NCI-H446 (cell line): ENCODE results near the gene DOK6.

Experiments used
- DNase-seq, 2 experiments: peaks; one replicate each; lab custom pipeline; 2025; lab: John Stamatoyannopoulos, UW

The DOK6 gene

DNA sequence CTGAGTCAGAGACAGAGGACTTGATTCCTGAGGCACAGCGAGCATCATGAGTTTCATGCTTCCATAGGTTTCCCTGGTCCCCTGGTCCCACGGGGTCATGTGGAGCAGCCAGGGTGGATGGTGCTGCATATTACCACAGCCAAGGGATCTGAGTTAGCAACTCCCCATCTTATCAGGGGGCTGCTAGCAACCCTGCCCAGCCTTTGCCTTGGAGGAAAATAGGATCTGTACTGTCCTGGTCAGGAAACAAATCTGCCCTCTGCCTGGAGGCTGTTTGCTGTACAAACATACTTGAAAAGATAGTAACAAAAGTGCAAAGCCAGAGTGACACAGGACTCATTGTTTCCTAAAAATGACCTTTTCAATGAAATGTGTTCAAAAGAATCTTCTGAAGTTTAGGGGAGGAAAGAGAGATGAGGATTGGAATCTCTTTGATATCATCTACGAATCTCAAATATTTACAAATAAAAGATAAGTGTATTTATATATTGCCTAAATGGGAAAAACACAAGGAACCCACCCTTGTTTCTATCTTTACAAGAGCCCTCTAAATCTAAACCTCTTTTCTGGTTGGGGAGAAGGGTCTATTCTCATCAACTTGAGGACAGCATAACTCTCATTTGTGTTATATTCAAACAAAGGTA, 352.2 kb downstream of the DOK6 start:
- DNase-seq: no peak

- no peak for DNase-seq
These were observed 353.4 kb downstream of the DOK6 start for GRCh38 chr18:69754108-69754507.

DNA sequence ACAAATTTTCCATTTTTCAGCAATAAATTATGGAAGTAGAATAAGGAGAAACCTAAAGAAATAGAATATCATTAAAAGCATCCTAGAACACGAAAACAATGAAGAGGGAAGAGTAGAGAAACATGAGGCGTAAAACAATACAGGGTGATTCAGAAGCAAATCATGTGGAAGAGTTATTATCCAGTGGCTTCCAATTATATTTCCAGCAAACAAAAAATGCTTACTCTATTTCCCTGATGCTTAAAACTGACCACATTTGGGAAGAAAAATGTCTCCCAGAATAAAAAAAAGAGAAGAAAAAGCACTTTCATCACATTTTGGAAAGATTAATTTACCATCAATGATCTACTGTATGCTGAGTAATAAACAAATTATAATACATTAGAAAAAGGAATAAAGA, 354.4 kb downstream of the DOK6 start:
- no peak for DNase-seq

GRCh38 chr18:69755856-69756496, 355.3 kb downstream of the DOK6 start:
- DNase-seq: no peak

DNA sequence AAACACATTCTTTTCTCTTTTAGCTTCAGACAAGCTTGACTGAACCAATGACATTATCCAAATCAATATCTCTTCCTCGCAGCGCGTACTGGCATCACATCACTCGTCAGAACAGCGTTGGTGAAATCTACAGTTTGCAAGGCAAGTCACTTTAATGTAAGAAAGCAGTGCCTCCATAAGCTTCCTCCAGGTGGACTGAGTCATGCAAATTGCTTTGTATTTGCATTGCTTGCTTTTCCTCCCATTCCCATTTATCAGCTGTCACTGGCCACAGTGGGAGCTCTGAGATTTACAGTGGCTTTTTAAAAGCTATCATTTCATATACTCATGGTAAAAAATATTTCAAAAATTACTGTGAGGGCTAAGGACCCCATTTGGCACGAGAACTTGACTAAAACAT, 357.0 kb downstream of the DOK6 start:
- DNase-seq: no peak

GRCh38 chr18:69758458-69758857, 357.8 kb downstream of the DOK6 start:
- no peak for DNase-seq

DNA sequence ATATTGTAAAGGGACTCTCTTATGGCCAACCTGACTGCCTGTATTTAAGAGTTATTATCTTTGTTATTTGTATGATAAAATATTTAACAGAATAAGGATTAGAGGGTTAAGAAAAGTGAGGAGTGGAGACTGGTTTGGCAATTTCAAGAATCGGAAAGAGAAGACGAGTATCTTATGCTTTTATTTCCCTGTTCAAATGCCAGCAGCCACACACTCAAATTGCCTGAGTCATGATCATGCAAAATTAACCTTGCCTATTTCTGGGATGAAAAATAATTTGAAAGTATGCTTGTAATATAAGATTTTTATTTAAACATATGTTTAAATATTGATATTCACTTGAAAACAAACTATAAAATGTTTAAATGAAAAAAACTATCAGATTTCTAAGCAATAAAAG, 358.4 kb downstream of the DOK6 start:
- no peak for DNase-seq

GRCh38 chr18:69763002-69763401, 362.3 kb downstream of the DOK6 start:
- DNase-seq: no peak

GRCh38 chr18:69763821-69764220, 363.1 kb downstream of the DOK6 start:
- DNase-seq: no peak

- DNase-seq: no peak
These were observed 369.6 kb downstream of the DOK6 start for GRCh38 chr18:69770238-69770637.

- DNase-seq: no peak
These were observed 374.1 kb downstream of the DOK6 start for GRCh38 chr18:69774831-69775230.

DNA sequence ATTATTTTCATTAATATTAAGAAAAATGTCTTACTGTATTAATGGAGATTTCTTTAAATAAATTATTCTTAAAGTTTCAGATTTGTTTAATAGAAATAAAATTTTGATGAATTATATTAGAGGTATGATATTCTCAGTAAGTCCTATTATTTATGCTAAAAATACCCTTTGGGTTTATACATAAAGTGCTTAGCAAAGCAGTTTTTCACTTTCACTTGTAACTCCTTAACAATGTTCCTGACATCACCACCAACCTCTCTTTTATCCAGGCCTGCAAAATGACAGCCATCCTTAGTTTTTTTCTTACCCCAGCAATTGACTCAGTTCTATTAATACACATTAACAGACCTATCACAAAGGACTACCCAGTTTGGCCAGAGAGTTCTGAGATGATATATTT, 376.6 kb downstream of the DOK6 start:
- DNase-seq: no peak

DNA sequence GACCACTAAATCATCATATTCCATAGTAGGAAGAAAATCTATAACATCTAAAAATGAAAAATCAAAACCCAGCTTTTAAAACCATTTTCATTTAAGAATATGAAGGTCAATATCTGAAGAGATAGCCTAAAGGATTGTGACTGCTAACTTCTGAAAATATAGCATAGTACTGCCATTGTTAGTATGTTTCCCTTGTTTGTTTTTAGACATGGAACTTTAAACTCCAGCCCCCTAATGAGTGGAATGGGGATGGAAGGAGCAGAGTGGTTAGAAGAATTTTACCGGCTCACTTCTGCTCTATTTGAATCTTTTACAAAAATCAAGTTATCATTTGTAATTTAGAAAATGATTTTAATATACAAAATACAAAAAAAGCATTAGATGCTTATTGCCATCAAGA, 378.0 kb downstream of the DOK6 start:
- DNase-seq: no peak

DNA sequence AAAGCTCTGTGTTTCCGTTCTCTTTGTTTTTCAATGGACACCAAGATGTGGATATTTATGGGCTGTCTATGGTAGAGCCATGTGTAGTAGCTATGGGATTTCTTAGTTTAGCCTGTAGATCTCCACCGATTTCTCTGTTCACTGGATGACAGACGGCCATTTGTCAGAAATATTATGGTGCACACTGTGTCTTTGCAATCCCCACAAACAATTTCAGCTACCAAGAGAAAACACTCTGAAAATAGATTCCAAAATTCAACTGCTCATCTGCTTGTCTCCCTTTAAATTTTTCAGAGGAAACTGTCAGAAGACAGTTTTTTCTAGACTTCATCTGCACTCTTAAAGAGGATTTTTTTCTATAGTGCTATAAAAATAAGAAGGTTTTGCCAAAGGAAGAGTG, 380.2 kb downstream of the DOK6 start:
- no peak for DNase-seq

DNA sequence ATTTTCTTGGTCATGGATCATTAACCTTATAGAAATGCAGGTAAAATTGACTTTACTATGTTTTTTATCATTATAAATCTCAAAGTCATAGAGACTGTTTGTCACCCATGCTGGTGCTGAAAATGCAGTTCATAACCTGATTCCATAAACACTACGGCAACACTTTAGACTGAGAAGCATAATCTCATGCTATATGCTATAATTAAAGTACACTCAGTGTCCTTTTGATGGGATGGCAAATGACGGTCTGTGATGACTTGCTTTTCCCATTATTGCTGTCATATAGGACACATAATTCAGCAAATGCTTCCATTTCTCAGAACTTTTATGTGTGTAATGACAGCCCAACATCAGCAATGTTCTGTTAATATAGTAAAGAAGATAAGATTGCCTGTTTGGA, 384.1 kb downstream of the DOK6 start:
- DNase-seq: no peak

GRCh38 chr18:69785466-69785865, 384.8 kb downstream of the DOK6 start:
- no peak for DNase-seq

DNA sequence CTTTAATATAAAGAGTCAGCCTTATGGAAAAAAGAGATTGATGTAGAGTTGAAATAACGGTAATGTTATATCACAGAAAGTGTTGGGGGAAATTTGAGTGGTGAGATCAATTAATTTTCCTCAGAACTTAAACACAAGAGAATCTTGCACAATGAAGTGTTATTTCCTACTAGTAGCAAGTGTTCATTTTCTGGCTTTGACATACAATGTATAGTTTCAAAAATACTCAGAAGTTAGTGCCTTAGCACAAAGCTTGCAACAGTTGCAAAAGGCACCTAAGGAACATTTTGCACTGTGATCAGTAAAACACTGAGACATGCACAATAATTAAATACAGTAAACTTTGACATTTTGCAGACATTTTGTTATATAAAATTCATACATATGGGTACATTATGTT, 385.7 kb downstream of the DOK6 start:
- DNase-seq: no peak

DNA sequence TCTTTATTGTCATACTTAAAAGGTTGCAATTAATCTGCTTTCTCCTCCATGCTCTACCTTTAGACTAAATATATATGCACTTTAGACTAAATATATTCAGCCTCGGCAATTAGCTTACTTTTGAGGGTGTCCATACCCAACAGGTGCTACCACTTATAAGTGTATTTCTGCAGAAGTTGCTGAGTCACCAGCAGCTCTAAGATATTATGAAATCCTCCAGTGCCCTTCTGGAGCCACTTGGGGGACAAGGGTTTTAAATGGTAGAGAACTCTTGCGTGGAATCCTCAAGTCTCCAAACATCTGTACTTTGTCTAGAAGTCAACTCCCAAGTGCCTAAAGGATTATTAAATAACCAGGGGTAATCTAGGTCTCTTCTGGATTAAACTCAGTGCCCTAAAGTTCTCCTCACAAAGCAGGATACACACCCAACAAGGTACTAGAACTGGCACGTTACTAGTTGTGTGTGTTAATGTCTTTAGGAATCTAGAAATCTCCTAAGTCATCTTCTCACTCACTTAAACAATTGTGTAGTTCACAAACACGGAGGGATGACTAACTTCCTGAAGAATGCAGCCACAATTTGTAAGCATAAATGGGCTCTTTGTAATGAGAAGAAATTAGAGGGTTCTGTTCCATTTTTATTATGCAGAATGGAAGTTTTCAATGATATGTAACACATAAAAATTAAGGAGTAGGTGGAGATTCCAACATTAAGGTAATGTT, 387.3 kb downstream of the DOK6 start:
- DNase-seq: no peak

- DNase-seq: no peak
These were observed 389.1 kb downstream of the DOK6 start for GRCh38 chr18:69789794-69790193.

- DNase-seq: no peak
These were observed 390.0 kb downstream of the DOK6 start for GRCh38 chr18:69790649-69791048.

- DNase-seq: no peak
These were observed 395.1 kb downstream of the DOK6 start for GRCh38 chr18:69795791-69796190.

- no peak for DNase-seq
These were observed 404.3 kb downstream of the DOK6 start for GRCh38 chr18:69804776-69805501.

- DNase-seq: no peak
These were observed 407.7 kb downstream of the DOK6 start for GRCh38 chr18:69808399-69808798.
